Stomach (tissue), 9 donors: ENCODE measurements around the gene FTO. TPM values are rescaled to one million over a fixed set of nuclear protein-coding genes. Genes with fewer than 3 reads are reported as not detected.
"Not testable (repeated sequence)": the region's sequence is repeated elsewhere in the genome, so short reads cannot be mapped to it uniquely, and the experiment has no call there.

Experiments used
- DNase-seq, 2 donors: peaks; one replicate each; pipeline versions ENCODE4 v3.0.0 to v3.0.0-alpha.2; 2013 to 2019
- H3K27ac ChIP-seq, 5 donors: fragments of 200-600 bp in 4 of 5; sonication (generic) in 4 of 5; one replicate each; pipeline ENCODE4 v1.5.1; 2013 to 2019; ENCODE audit warnings: mild to moderate bottlenecking in 1 of 5, moderate library complexity in 1 of 5
- H3K27me3 ChIP-seq, 3 donors: fragments of 200-600 bp; sonication (generic); one replicate each; pipeline ENCODE4 v1.5.1; 2017 to 2019; ENCODE audit warnings: mixed run types in 1 of 3
- H3K36me3 ChIP-seq, 4 donors: fragments of 200-600 bp; sonication (generic); 1 replicate in 3 of 4; 2 replicates in 1 of 4; pipeline ENCODE4 v1.5.1; 2016 to 2019
- H3K4me1 ChIP-seq, 4 donors: fragments of 200-600 bp; sonication (generic); one replicate each; pipeline ENCODE4 v1.5.1; 2016 to 2019
- H3K4me3 ChIP-seq, 4 donors: fragments of 200-600 bp; sonication (generic) in 3 of 4; one replicate each; pipeline ENCODE4 v1.5.1; 2016 to 2019; ENCODE audit warnings: mild to moderate bottlenecking in 1 of 4
- H3K9me3 ChIP-seq, 4 donors: fragments of 200-600 bp; sonication (generic); one replicate each; pipeline ENCODE4 v1.5.1; 2016 to 2019
- EP300 ChIP-seq: sonication (generic); formaldehyde crosslinking; IDR thresholded peaks from one replicate; pipeline ENCODE4 v1.6.1; 2017; ENCODE audit warnings: antibody characterized with exemption
- POLR2A ChIP-seq, 4 donors: fragments of 450-650 bp; IDR thresholded peaks; one replicate each; pipeline ENCODE4 v1.6.1; 2016; ENCODE audit warnings: antibody characterized with exemption in 4 of 4, control low read depth in 2 of 4, mild to moderate bottlenecking in 1 of 4, moderate library complexity in 1 of 4
- POLR2AphosphoS5 ChIP-seq, 3 donors: sonication (generic); formaldehyde crosslinking; IDR thresholded peaks; one replicate each; pipeline ENCODE4 v1.6.1; 2016; ENCODE audit warnings: antibody characterized with exemption in 3 of 3
- WGBS, 5 donors: extraction: QIAGEN DNeasy Blood & Tissue Kit in 3 of 5; methylation state at CpG; one replicate each; pipeline versions ENCODE4 v1.1.5 to v1.1.7; 2013 to 2018; 5-methylcytosine and 5-hydroxymethylcytosine counted together
- intact Hi-C: fragments of 100-400 bp; cut with DNase I; formaldehyde crosslinking; loops from one replicate; pipeline ENCODE4 v1.15.1; 2023; ENCODE audit warnings: low total_unique reads
- polyA plus RNA-seq, 3 donors: library from polyadenylated mRNA; stranded (reverse); fragments of 200-250 nt; gene quantifications; one replicate each; pipeline ENCODE4 v1.2.3, GENCODE V29; 2013
- total RNA-seq, 5 donors: library from RNA; depleted of rRNA; stranded (reverse); fragments of >200 nt; gene quantifications; one replicate each; pipeline versions ENCODE4 v1.1.0 to v1.2.3, GENCODE V29; 2014 to 2016
- TF ChIP-seq, protein P1 (sequence below), 7 experiments: fragments of 450-650 bp in 4 of 7; fragments of 200-600 bp in 3 of 7; sonication (generic) in 3 of 7; IDR thresholded peaks; one replicate each; pipeline ENCODE4 v1.5.1; 2016 to 2019; ENCODE audit warnings: antibody characterized with exemption in 7 of 7, control low read depth in 2 of 7, mild to moderate bottlenecking in 1 of 7
- donor health status: healthy with polysubstance abuse.
- donor health status: Bipolar disorder and iron deficiency.
- donor health status: healthy.

The FTO gene
- total and polyA plus RNA-seq, 8 donors: 9.3 to 88.7 (median 24.6) TPM

DNA sequence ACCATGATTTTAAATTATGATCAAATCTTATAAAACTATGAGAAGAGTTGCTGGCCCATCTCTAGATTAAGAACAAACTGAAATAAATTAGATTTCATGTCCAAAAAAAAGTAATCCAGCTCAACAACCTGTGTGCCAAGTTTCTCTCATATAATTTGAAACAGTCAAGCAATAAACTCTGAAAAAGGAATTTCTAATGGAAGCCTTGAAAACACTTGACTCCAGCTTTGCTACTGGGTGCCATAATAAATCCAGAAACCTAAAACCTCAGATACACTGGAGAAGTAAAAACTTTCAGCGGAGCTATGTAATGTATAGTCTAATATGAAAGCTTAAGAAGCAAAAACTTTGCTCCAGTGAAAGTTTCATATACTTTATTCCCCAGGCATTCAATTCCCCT lies 25.8 kb upstream of the FTO start:
- DNase-seq: no peak
- intact Hi-C loops: no loop called here
- Histone ChIP-seq H3K4me3 (no peak overlapping the region), H3K4me1 (no peaks in the 10 kb centered on the region), H3K27ac (no peak overlapping the region), H3K27me3 (no peaks in the 10 kb centered on the region), H3K9me3 (no peaks in the 10 kb centered on the region), H3K36me3 (peaks cover 0 to 9% (median 0%) of the 10 kb centered on the region in 4 donors)
- TF ChIP-seq EP300 (no peak), POLR2AphosphoS5 (IDR thresholded peaks at IDR 0.05) (no peak), POLR2A (IDR thresholded peaks at IDR 0.05) (no peak)
- TF ChIP-seq, protein P1, sequence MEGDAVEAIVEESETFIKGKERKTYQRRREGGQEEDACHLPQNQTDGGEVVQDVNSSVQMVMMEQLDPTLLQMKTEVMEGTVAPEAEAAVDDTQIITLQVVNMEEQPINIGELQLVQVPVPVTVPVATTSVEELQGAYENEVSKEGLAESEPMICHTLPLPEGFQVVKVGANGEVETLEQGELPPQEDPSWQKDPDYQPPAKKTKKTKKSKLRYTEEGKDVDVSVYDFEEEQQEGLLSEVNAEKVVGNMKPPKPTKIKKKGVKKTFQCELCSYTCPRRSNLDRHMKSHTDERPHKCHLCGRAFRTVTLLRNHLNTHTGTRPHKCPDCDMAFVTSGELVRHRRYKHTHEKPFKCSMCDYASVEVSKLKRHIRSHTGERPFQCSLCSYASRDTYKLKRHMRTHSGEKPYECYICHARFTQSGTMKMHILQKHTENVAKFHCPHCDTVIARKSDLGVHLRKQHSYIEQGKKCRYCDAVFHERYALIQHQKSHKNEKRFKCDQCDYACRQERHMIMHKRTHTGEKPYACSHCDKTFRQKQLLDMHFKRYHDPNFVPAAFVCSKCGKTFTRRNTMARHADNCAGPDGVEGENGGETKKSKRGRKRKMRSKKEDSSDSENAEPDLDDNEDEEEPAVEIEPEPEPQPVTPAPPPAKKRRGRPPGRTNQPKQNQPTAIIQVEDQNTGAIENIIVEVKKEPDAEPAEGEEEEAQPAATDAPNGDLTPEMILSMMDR (IDR thresholded peaks at IDR 0.05): no peak
- WGBS, 5 donors: 91 to 100% (median 98%) methylated on average over 1 of the region's 1 CpG

DNA sequence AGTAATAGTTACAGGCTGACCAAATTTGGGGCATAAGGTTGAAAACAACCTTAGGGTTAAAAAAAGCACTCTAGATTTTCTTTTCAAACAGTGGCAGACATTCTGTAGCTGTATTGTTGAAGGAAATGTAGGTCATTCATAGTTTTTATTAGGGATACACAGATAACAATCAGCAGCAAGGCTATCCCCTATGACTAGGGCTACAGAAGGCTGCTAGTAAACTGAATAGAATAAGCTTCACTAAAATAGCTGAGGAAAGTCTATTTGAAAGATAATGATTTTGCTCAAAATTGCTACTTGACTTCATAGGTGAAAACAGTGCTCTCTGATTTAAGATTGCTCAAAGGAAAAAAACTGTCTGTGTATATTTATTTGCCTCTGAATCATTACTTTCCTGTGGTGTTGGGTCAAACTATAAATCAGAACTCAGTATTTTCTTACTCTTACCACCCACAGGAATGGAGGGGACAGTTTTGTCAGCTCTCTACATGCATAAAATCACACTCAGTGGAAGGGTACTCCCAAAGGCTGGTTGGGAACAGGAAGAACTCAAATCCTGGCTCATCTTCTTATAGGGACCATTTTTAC lies 25.1 kb upstream of the FTO start:
- peaks cover 0 to 9% (median 0%) of the 10 kb centered on the region in 4 donors for H3K36me3 ChIP-seq
- intact Hi-C loops: no loop called here
- TF ChIP-seq POLR2A (IDR thresholded peaks at IDR 0.05) (no peak), POLR2AphosphoS5 (IDR thresholded peaks at IDR 0.05) (no peak), EP300 (no peak)
- TF ChIP-seq, protein P1 (IDR thresholded peaks at IDR 0.05): no peak
- H3K27ac ChIP-seq: no peak overlapping the region
- H3K9me3 ChIP-seq: no peaks in the 10 kb centered on the region
- DNase-seq: no peak
- no peak overlapping the region for H3K4me3 ChIP-seq
- H3K4me1 ChIP-seq: no peaks in the 10 kb centered on the region
- H3K27me3 ChIP-seq: no peaks in the 10 kb centered on the region

DNA sequence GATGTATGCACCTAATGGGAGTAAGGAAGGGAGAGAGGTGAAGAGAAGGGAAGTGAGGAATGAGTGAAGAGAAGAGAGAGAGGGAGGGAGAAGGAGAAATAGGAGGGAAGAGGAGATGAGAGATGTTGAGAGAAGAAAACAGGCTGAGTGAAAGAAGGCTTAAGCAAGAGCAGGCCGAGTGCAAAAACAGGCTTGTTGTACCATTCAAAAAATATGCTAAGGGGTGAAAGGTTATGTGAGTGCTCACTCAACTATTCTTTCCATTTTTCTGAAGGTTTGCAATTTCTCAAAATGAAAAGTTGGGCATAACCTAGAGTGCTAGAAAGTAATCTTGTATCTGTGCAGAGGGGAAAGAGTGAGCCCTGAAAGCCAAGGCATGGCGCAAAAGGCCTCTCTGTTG lies 23.2 kb upstream of the FTO start:
- no peak for DNase-seq
- H3K27ac ChIP-seq: no peak overlapping the region
- peaks cover 0 to 23% (median 6%) of the 10 kb centered on the region in 4 donors for H3K36me3 ChIP-seq
- 88 to 96% (median 93%) methylated on average over 2 of the region's 2 CpGs for WGBS, 5 donors
- H3K9me3 ChIP-seq: no peaks in the 10 kb centered on the region
- H3K4me1 ChIP-seq: no peaks in the 10 kb centered on the region
- H3K27me3 ChIP-seq: no peaks in the 10 kb centered on the region
- intact Hi-C loops: no loop called here
- no peak for TF ChIP-seq EP300
- no peak for TF ChIP-seq POLR2AphosphoS5 (IDR thresholded peaks at IDR 0.05)
- TF ChIP-seq POLR2A (IDR thresholded peaks at IDR 0.05): no peak
- TF ChIP-seq, protein P1 (IDR thresholded peaks at IDR 0.05): no peak
- no peak overlapping the region for H3K4me3 ChIP-seq

DNA sequence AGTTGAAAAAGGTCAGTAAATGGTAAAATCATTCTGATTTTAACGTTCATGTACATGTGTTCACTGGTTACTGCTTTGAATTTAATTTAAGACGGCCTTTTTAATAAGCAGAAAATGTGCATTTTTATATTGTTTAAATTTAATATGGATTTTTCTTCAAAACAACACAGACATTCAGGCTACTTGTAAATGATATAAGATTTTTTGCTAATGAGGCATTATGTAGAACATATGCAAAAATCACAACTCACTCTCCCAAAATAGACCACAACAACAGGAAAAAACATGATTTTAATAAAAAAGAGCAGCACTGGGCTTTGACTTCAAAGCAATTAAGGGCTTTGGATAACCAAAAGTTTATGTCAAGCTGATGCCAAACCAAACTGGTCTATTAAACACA lies 22.6 kb upstream of the FTO start:
- TF ChIP-seq POLR2A (IDR thresholded peaks at IDR 0.05) (no peak), EP300 (no peak), POLR2AphosphoS5 (IDR thresholded peaks at IDR 0.05) (no peak)
- Histone ChIP-seq H3K9me3 (no peaks in the 10 kb centered on the region), H3K27me3 (no peaks in the 10 kb centered on the region), H3K27ac (no peak overlapping the region), H3K4me3 (no peak overlapping the region), H3K36me3 (peaks cover 0 to 24% (median 9%) of the 10 kb centered on the region in 4 donors), H3K4me1 (no peaks in the 10 kb centered on the region)
- intact Hi-C loops: no loop called here
- WGBS, 5 donors: 66 to 93% (median 70%) methylated on average over 2 of the region's 2 CpGs
- no peak for DNase-seq

DNA sequence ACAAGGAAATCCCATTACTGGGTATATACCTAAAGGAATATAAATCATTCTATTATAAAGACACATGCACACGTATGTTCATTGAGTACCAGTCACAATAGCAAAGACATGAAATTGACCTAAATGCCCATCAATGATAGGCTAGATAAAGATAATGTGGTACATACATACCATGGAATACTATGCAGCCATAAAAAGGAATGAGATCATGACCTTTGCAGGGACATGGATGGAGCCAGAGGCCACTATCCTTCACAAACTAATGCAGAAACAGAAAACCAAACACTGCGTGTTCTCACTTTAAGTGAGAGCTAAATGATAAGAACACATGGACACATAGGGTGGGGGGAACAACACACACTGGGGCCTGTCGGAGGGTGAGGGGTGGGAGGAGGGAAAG lies 18.6 kb upstream of the FTO start:
- DNase-seq, H3K9me3 ChIP-seq, H3K27me3 ChIP-seq, intact Hi-C loops, H3K4me3 ChIP-seq, H3K27ac ChIP-seq, H3K4me1 ChIP-seq: not testable (repeated sequence)
- H3K36me3 ChIP-seq: peaks cover 0 to 22% (median 11%) of the 10 kb centered on the region in 4 donors
- WGBS, 5 donors: 93 to 98% (median 97%) methylated on average over 3 of the region's 3 CpGs
